Upper lobe of left lung (tissue), 6 donors: ENCODE measurements around the gene XCR1. TPM values are rescaled to one million over a fixed set of nuclear protein-coding genes. Genes with fewer than 3 reads are reported as not detected.

Experiments
- ATAC-seq, 2 donors: fragments of 200-7000 bp; cut with Tn5 transposase; one replicate each; pipeline ENCODE4 v1.9.1; 2022; ENCODE audit warnings: mild to moderate bottlenecking in 2 of 2, moderate library complexity in 2 of 2; ENCODE audit not compliant: low FRiP score in 2 of 2
- DNase-seq, 2 donors: peaks; one replicate each; pipeline ENCODE4 v3.0.0-alpha.2; 2019 to 2020
- H3K27ac ChIP-seq, 4 donors: fragments of 200-600 bp; sonication (generic); one replicate each; pipeline ENCODE4 v1.5.1; 2016 to 2019
- H3K27me3 ChIP-seq, 4 donors: fragments of 200-600 bp; sonication (generic); one replicate each; pipeline ENCODE4 v1.5.1; 2017 to 2019
- H3K36me3 ChIP-seq, 4 donors: fragments of 200-600 bp; sonication (generic); one replicate each; pipeline ENCODE4 v1.5.1; 2016 to 2019
- H3K4me1 ChIP-seq, 4 donors: fragments of 200-600 bp; sonication (generic); one replicate each; pipeline ENCODE4 v1.5.1; 2018 to 2019
- H3K4me3 ChIP-seq, 4 donors: fragments of 200-600 bp; sonication (generic); one replicate each; pipeline ENCODE4 v1.5.1; 2017 to 2019; ENCODE audit warnings: mild to moderate bottlenecking in 2 of 4, moderate library complexity in 1 of 4
- H3K9me3 ChIP-seq, 4 donors: fragments of 200-600 bp; sonication (generic); one replicate each; pipeline ENCODE4 v1.5.1; 2018 to 2019
- EP300 ChIP-seq, 4 donors: sonication (generic); formaldehyde crosslinking; IDR thresholded peaks; one replicate each; pipeline ENCODE4 v1.5.1; 2017; ENCODE audit warnings: antibody characterized with exemption in 4 of 4, control low read depth in 2 of 4
- POLR2A ChIP-seq, 4 donors: fragments of 450-650 bp; IDR thresholded peaks; one replicate each; pipeline ENCODE4 v1.5.1; 2016 to 2017; ENCODE audit warnings: antibody characterized with exemption in 4 of 4, mild to moderate bottlenecking in 2 of 4
- POLR2AphosphoS5 ChIP-seq, 2 donors: sonication (generic); formaldehyde crosslinking; IDR thresholded peaks; one replicate each; pipeline ENCODE4 v1.5.1; 2017; ENCODE audit warnings: antibody characterized with exemption in 2 of 2
- WGBS, 2 donors: methylation state at CpG; one replicate each; pipeline ENCODE4 v1.1.5; 2017 to 2018; 5-methylcytosine and 5-hydroxymethylcytosine counted together
- total RNA-seq, 6 donors: library from RNA; depleted of rRNA in 4 of 6; stranded (reverse); fragments of >200 nt in 4 of 6; gene quantifications; one replicate each; pipeline versions ENCODE4 v1.1.0 to v1.2.1, GENCODE V29; 2016 to 2021
- TF ChIP-seq, protein P1 (sequence below), 6 experiments: fragments of 450-650 bp in 4 of 6; fragments of 200-600 bp in 2 of 6; sonication (generic) in 2 of 6; IDR thresholded peaks; one replicate each; pipeline ENCODE4 v1.5.1; 2016 to 2019; ENCODE audit warnings: antibody characterized with exemption in 6 of 6
- donor health status: DM: no; HTN: no; CAD: no; lungs with moderate emphysema.
- donor health status: DM: no; HTN: yes; CAD: no; lungs with severe emphysema.

The XCR1 gene
- total RNA-seq, 6 donors from 2014 or later, result 0.15 to 0.47 (median 0.28) TPM; not detected in 2

DNA sequence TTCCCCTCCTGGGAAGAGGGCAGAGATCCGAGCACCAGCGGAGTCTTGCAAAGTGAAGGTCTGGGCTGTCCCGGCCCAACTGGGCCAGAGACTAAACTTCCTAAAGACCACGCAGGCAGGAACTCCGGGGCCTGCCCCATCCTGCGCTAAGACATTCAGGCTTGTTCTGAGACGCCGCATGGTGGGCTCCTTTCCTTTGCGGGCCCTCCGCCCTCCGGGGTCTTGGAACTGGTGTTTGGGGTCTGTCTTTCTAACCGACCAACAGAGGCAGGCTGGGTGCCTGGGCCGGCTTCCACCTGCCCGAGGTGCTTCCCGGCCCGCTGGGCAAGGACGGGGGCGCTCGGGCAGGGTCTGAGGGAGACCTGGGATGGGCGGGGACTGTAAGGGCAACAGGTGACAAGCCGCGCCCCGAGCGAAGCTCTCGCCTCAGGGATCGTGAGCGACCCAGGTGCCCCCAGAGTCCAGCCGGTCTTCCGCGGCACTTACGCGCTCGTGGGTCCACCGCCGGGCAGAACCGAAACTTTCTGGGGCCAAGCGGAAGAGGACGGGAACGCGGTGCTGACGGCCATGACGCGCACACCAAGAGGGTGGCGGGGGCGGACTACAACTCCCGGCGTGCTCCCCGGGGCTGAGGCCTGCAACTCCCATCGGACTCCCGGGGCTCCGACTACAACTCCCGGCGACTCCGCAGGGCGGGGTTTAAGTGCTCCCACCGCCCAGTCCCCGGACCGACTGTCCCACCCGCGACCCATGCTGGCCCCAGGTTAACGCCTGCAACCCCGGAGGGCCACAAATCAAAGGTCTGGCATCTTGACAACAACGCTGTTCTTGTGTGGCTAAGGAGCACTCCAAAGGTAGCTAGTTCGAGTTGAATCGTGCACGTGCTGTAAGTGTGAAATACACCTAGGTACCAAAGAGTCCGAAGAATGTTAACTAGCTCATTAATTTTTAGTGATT, 31.8 kb downstream of the XCR1 start, which contains the start of gene FYCO1:
Gene FYCO1, minus strand, starts transcription at position 589 of the 957 bp plus-strand sequence. CDS start 10,914 bp downstream, outside the sequence.
- Histone ChIP-seq H3K4me1 (peaks cover 31 to 52% (median 40%) of the 10 kb centered on the region in 4 donors), H3K27me3 (no peaks in the 10 kb centered on the region), H3K4me3 (peak within 1 kb of the TSS; percentile 64 to 85 (median 76)), H3K27ac (peak within 1 kb of the TSS; percentile 91 to 99 (median 95)), H3K36me3 (no peaks in the 10 kb centered on the region), H3K9me3 (no peaks in the 10 kb centered on the region)
- DNase-seq, result peak; percentile 98
- WGBS, 2 donors, result 2 to 3% methylated on average over 28 to 44 of the region's 67 CpGs
- peak; percentile 98 to 99 for ATAC-seq
- TF ChIP-seq POLR2A (IDR thresholded peaks at IDR 0.05) (peak in 3 of 4 donors; percentile 65 to 91 (median 66)), EP300 (IDR thresholded peaks at IDR 0.05) (peak in 1 of 4 donors; percentile 49), POLR2AphosphoS5 (IDR thresholded peaks at IDR 0.05) (peak; percentile 92)
- TF ChIP-seq, protein P1, sequence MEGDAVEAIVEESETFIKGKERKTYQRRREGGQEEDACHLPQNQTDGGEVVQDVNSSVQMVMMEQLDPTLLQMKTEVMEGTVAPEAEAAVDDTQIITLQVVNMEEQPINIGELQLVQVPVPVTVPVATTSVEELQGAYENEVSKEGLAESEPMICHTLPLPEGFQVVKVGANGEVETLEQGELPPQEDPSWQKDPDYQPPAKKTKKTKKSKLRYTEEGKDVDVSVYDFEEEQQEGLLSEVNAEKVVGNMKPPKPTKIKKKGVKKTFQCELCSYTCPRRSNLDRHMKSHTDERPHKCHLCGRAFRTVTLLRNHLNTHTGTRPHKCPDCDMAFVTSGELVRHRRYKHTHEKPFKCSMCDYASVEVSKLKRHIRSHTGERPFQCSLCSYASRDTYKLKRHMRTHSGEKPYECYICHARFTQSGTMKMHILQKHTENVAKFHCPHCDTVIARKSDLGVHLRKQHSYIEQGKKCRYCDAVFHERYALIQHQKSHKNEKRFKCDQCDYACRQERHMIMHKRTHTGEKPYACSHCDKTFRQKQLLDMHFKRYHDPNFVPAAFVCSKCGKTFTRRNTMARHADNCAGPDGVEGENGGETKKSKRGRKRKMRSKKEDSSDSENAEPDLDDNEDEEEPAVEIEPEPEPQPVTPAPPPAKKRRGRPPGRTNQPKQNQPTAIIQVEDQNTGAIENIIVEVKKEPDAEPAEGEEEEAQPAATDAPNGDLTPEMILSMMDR (IDR thresholded peaks at IDR 0.05), result peak in 2 of 6 experiments; percentile 3 to 7

DNA sequence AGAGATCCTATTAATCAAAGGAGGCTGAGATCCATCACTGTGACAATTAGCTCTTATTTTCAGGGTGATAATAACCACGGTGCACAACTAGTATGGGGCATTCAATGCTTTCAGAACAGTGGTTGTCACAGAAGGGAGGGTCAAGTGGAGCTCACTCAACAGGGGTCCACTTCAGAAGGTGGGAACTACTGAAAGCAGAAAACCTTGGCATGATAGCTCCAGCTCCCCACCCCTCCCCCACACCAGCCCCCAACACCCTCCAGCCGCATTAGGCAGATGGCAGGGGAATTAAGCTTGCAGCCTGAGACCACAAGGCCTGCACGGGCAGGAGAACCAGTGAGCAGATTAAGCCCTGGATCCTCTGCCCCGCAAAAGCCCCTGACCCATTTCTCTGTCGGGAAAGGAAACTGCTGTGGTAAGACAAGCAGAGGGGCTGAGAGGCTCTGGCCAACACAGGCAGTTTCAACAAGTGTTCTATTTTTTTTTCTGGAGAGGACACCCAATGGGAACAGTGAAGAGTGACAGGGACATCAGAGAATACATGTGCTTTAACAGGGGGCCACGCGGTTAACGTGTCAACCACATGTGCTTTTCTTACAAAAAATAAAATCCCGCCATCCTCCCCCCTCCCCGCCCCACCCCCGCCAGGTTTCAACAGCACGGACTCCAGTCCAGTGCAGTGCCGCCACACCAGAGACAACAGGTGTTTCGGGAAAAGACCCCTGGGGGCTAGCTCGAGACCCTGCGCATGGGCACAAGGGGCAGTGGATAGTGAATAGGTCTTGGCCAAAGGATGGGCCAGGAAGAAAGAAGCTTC, 32.7 kb downstream of the XCR1 start:
- WGBS, 2 donors, result 7 to 9% methylated on average over 8 to 16 of the region's 16 CpGs
- DNase-seq (peak in 1 of 2 donors; percentile 49), ATAC-seq (peak; percentile 38 to 53)
- no peak for TF ChIP-seq POLR2AphosphoS5 (IDR thresholded peaks at IDR 0.05)
- TF ChIP-seq, protein P1 (IDR thresholded peaks at IDR 0.05), result no peak
- TF ChIP-seq EP300 (IDR thresholded peaks at IDR 0.05), result no peak
- no peak for TF ChIP-seq POLR2A (IDR thresholded peaks at IDR 0.05)
- Histone ChIP-seq H3K27me3 (no peaks in the 10 kb centered on the region), H3K4me3 (peak overlapping the region; percentile 64 to 85 (median 76)), H3K9me3 (no peaks in the 10 kb centered on the region), H3K36me3 (no peaks in the 10 kb centered on the region), H3K4me1 (peaks cover 38 to 61% (median 41%) of the 10 kb centered on the region in 4 donors), H3K27ac (peak overlapping the region; percentile 91 to 99 (median 95))

DNA sequence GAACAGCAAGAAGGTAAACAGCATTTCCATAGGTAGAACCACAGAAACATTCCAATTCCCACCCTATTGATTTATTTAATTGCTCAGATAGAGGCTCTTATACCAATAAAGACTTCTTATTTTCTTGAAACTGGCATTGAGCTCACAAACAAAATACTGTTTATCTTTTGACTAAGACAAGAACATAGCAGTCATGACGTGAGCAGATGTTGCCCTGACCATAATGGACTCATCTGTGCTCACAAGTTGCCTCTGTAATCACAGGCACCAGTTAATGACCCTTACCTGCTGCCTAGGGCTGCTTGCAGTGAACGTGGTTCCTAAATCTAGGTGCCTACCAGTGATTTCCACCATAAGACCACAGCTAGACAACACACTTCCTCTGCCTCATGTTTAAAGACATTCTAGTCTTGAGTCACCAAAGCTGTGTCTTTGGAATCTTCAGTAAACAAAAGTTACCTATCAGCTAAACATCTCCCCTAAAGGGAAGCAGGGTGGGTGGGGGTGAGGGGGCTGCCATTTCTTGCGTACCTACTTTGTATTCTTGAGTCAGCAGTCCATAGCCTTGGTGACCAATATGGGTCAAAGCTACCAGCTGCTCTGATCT, 33.8 kb downstream of the XCR1 start:
- WGBS, 2 donors, result 60 to 69% methylated on average over 3 of the region's 3 CpGs
- TF ChIP-seq, protein P1 (IDR thresholded peaks at IDR 0.05), result no peak
- TF ChIP-seq POLR2A (IDR thresholded peaks at IDR 0.05) (no peak), POLR2AphosphoS5 (IDR thresholded peaks at IDR 0.05) (no peak), EP300 (IDR thresholded peaks at IDR 0.05) (no peak)
- ATAC-seq (no peak), DNase-seq (no peak)
- H3K27me3 ChIP-seq, result no peaks in the 10 kb centered on the region
- H3K36me3 ChIP-seq, result no peaks in the 10 kb centered on the region
- no peak overlapping the region for H3K4me3 ChIP-seq
- peaks cover 46 to 72% (median 52%) of the 10 kb centered on the region in 4 donors for H3K4me1 ChIP-seq
- H3K27ac ChIP-seq, result peak overlapping the region; percentile 47 to 99 (median 74)
- no peaks in the 10 kb centered on the region for H3K9me3 ChIP-seq

DNA sequence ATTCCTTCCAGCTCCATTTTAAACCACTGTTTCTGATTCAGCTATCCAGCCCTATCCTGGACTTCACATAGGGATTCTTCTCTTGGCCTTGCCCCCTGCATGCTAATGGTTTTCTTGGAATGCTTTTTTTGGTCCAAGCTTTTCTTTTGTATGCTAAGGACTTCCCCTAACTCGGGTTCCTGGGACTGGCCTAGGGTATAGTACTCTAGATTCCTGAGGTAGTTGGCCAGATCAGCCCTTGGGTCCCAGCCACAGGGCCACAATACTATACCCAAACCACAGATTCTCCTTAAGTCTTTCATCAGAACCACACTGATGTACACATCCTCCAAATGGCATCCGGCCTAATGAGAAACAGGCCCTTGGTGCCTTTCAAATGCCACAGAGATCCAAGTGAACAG, 34.5 kb downstream of the XCR1 start:
- Histone ChIP-seq H3K36me3 (no peaks in the 10 kb centered on the region), H3K4me3 (no peak overlapping the region), H3K27ac (peak overlapping the region; percentile 28 to 99 (median 74)), H3K4me1 (peaks cover 53 to 79% (median 59%) of the 10 kb centered on the region in 4 donors), H3K9me3 (no peaks in the 10 kb centered on the region), H3K27me3 (no peaks in the 10 kb centered on the region)
- TF ChIP-seq POLR2AphosphoS5 (IDR thresholded peaks at IDR 0.05) (peak in 1 of 2 donors; percentile 9), POLR2A (IDR thresholded peaks at IDR 0.05) (no peak)
- TF ChIP-seq, protein P1 (IDR thresholded peaks at IDR 0.05), result no peak
- ATAC-seq (no peak), DNase-seq (no peak)
- WGBS, 2 donors, result 37 to 45% methylated on average over 2 of the region's 2 CpGs
